GM18951 (cell line): ENCODE results near the gene SRGAP2B.
"Not testable (repeated sequence)": the region's sequence is repeated elsewhere in the genome, so short reads cannot be mapped to it uniquely, and the experiment has no call there.

Experiments
- in situ Hi-C: fragments of 300-500 bp; cut with MboI; formaldehyde crosslinking; loops from one replicate; pipeline ENCODE4 v1.12.0; 2022; ENCODE audit warnings: low sequenced_read_pairs, mixed read lengths, inconsistent platforms; ENCODE audit not compliant: unreplicated experiment

Gene SRGAP2B

GRCh38 chr1:145093517-145094149 is 1.5 kb downstream of the SRGAP2B start:
- in situ Hi-C loops, result not testable (repeated sequence)

- in situ Hi-C loops, result not testable (repeated sequence)
These were observed 12.5 kb downstream of the SRGAP2B start for GRCh38 chr1:145082483-145083255.

- in situ Hi-C loops, result not testable (repeated sequence)
These were observed 14.9 kb downstream of the SRGAP2B start for GRCh38 chr1:145080193-145080592.

GRCh38 chr1:145079737-145080136 is 15.4 kb downstream of the SRGAP2B start:
- in situ Hi-C loops, result not testable (repeated sequence)

- in situ Hi-C loops, result not testable (repeated sequence)
These were observed 16.2 kb downstream of the SRGAP2B start for GRCh38 chr1:145078787-145079370.

- in situ Hi-C loops, result not testable (repeated sequence)
These were observed 17.0 kb downstream of the SRGAP2B start for GRCh38 chr1:145077872-145078786.

GRCh38 chr1:145076877-145077276 is 18.3 kb downstream of the SRGAP2B start:
- in situ Hi-C loops, result not testable (repeated sequence)

GRCh38 chr1:145074021-145074559 is 21.0 kb downstream of the SRGAP2B start:
- in situ Hi-C loops, result not testable (repeated sequence)

GRCh38 chr1:145071569-145071968 is 23.6 kb downstream of the SRGAP2B start:
- in situ Hi-C loops, result not testable (repeated sequence)

GRCh38 chr1:145066486-145066885 is 28.6 kb downstream of the SRGAP2B start:
- in situ Hi-C loops, result not testable (repeated sequence)

- in situ Hi-C loops, result not testable (repeated sequence)
These were observed 29.8 kb downstream of the SRGAP2B start for GRCh38 chr1:145065194-145065826.

- in situ Hi-C loops, result not testable (repeated sequence)
These were observed 31.0 kb downstream of the SRGAP2B start for GRCh38 chr1:145063941-145064648.

GRCh38 chr1:145063285-145063684 is 31.8 kb downstream of the SRGAP2B start:
- in situ Hi-C loops, result not testable (repeated sequence)

- in situ Hi-C loops, result not testable (repeated sequence)
These were observed 36.9 kb downstream of the SRGAP2B start for GRCh38 chr1:145058184-145058583.

GRCh38 chr1:145055217-145055760 is 39.8 kb downstream of the SRGAP2B start:
- in situ Hi-C loops, result not testable (repeated sequence)

- in situ Hi-C loops, result not testable (repeated sequence)
These were observed 41.7 kb downstream of the SRGAP2B start for GRCh38 chr1:145053428-145053827.

GRCh38 chr1:145052019-145052776 is 42.9 kb downstream of the SRGAP2B start:
- in situ Hi-C loops, result not testable (repeated sequence)
